Measurements from ENCODE around the gene TMEM219.

Gene TMEM219, protein sequence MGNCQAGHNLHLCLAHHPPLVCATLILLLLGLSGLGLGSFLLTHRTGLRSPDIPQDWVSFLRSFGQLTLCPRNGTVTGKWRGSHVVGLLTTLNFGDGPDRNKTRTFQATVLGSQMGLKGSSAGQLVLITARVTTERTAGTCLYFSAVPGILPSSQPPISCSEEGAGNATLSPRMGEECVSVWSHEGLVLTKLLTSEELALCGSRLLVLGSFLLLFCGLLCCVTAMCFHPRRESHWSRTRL

DNA sequence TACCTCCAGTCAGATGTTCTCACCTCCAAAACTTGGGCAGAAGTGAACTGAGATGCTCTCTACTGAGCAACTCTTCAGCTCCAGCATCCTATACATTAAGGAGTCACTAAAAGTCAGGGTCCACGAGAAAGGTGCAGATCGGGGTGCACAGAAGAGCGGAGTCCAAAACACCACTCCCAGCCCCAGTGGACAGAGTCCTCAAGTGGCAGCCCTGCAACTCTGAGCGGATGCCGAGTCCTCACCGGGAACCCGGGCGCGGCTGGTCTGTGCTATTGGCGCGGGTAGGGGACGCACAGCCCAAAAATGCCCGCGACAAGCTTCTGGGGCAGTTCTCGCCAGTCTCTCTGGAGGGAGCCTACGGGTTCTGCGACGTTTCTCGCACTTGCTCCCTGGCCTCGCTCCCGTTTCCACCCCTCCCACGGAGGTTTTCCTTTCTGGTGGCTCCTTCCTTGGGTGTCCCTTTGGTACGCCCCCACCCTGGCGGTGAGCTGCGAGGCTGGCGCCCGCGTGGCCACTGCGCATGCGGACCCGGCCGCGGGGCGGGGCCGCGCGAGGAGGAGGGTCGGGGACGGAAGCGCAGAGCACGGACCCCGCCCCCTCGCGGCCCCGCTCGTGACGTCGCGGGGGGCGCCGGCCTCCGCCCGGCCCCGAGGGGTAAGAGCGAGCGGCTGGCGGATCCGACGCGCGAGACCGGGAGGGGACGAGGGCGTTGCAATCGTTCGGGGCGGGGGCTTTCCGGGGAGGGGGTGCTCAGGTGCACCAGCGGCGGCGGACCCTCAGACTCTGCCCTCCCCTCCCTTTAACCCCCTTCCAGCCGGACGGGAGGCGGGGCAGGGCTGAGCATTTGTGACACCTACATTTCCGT is at the start of gene TMEM219:
Gene TMEM219, plus strand, starts transcription at position 601 of the 865 bp plus-strand sequence. CDS start 1,065 bp downstream, outside the sequence.
- ATAC-seq (replicated peaks) (peak; percentile 90 to 91), DNase-seq (peak; percentile 91)
- H3K27ac Mint-ChIP-seq, result peak within 1 kb of the TSS; percentile 91
- no peaks in the 10 kb centered on the region for H3K9me3 Mint-ChIP-seq
- H3K4me3 Mint-ChIP-seq, result peak within 1 kb of the TSS; percentile 84 to 91
- H3K4me1 Mint-ChIP-seq, result peaks cover 12 to 18% of the 10 kb centered on the region in 2 donors
- peaks cover 2 to 7% of the 10 kb centered on the region in 2 donors for H3K36me3 Mint-ChIP-seq
- no peaks in the 10 kb centered on the region for H3K27me3 Mint-ChIP-seq

DNA sequence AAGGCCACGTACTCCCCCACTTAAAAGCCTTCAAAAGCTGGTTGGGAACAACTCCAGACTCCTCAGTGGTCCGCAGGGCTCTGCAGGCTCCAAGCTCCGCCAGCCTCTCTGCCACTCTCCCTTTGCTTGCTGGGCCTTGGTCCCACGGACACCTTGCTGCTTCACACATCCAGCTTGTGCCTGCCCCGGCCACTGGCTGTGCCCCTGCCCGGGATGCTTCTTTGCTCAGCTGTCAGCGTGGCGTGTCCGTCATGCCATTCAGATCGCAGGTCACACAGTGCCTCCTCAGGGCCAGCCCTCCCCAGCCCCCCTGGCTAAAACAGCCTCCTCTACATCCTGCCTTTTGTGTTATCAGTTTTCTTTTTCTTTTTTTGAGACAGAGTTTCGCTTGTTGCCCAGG is 49.8 kb upstream of the TMEM219 start:
- Mint-ChIP-seq H3K27me3 (no peaks in the 10 kb centered on the region), H3K27ac (no peak overlapping the region), H3K36me3 (peaks cover 48 to 65% of the 10 kb centered on the region in 2 donors), H3K9me3 (no peaks in the 10 kb centered on the region), H3K4me3 (no peak overlapping the region), H3K4me1 (peaks cover 5 to 10% of the 10 kb centered on the region in 2 donors)
- no peak for DNase-seq
- no peak for ATAC-seq (replicated peaks)

DNA sequence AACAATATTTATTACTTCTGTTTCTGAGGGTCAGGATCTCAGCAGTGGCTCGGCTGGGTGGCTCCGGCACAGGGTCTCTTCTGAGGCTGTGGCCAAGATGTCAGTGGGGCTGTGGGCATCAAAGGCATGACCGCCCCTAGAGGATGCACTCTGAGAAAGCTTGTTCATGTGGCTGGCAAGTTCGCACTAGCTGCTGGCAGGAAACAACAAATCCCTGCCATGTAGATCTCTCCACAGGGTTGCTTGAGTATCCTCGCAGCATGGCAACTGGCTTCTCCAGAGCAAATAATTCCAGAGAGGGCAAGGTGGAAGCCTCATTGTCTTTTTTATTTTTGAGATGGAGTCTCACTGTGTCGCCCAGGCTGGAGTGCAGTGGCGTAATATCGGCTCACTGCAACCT is 48.4 kb upstream of the TMEM219 start:
- no peaks in the 10 kb centered on the region for H3K9me3 Mint-ChIP-seq
- no peak overlapping the region for H3K4me3 Mint-ChIP-seq
- H3K27ac Mint-ChIP-seq, result no peak overlapping the region
- H3K4me1 Mint-ChIP-seq, result peaks cover 4 to 10% of the 10 kb centered on the region in 2 donors
- no peak for ATAC-seq (replicated peaks)
- no peak for DNase-seq
- no peaks in the 10 kb centered on the region for H3K27me3 Mint-ChIP-seq
- peaks cover 43 to 61% of the 10 kb centered on the region in 2 donors for H3K36me3 Mint-ChIP-seq

DNA sequence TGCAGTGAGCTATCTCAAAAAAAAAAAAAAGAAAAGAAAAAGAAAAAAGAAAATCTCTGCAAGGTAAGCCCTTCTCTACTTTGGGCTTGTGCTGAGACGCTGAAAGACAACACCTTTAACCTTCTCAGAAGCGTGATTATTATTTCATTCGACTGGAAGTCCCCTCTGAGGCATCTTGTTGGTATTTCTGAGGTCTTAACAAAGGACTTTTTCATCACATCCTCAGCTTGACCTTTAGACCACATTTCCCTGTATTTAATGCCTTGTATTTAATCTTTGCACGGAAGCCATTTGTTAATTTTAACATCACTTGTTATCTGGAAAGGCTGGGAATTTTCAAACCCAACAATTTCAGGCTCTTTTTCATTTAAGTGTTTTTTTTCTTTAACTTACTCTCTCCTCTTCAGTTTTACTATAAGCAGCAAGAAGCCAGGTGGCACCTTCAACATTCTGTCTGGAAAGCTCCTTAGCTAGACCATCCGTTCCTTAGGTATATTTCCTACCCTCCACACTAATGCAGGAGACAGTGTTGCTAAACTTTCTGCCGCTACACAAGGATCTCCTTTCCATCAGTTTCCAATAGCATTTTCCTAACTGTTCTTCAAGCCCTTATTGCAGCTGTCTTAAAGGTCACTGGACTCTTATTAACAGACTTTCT is 46.2 kb upstream of the TMEM219 start:
- H3K4me1 Mint-ChIP-seq, result peaks cover 5 to 19% of the 10 kb centered on the region in 2 donors
- peak overlapping the region; percentile 56 for H3K27ac Mint-ChIP-seq
- peaks cover 53 to 64% of the 10 kb centered on the region in 2 donors for H3K36me3 Mint-ChIP-seq
- ATAC-seq (replicated peaks) (no peak), DNase-seq (no peak)
- H3K9me3 Mint-ChIP-seq, result no peaks in the 10 kb centered on the region
- no peaks in the 10 kb centered on the region for H3K27me3 Mint-ChIP-seq
- H3K4me3 Mint-ChIP-seq, result no peak overlapping the region

DNA sequence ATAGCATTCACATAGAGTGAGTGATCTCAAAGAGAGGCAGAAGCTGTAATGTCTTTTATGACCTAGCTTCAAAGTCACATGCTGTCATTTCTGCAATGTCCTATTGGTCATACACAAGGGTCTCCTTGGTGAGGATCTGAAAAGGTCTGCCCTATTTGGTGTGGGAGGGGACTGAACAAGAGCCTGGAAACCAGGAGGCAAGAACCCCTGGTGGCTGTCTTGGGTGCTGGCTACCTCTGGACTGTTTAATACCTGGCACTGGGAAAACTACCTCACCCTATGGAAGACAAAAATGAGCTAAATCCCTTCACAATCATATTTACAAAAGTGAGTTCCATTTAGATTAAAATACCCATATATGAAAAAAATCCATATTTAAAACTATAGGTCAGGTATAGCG is 44.9 kb upstream of the TMEM219 start:
- Mint-ChIP-seq H3K9me3 (no peaks in the 10 kb centered on the region), H3K27me3 (no peaks in the 10 kb centered on the region), H3K36me3 (peaks cover 56 to 62% of the 10 kb centered on the region in 2 donors), H3K27ac (no peak overlapping the region), H3K4me3 (no peak overlapping the region), H3K4me1 (peaks cover 10 to 21% of the 10 kb centered on the region in 2 donors)
- ATAC-seq (replicated peaks), result peak in 1 of 2 donors; percentile 34
- no peak for DNase-seq

DNA sequence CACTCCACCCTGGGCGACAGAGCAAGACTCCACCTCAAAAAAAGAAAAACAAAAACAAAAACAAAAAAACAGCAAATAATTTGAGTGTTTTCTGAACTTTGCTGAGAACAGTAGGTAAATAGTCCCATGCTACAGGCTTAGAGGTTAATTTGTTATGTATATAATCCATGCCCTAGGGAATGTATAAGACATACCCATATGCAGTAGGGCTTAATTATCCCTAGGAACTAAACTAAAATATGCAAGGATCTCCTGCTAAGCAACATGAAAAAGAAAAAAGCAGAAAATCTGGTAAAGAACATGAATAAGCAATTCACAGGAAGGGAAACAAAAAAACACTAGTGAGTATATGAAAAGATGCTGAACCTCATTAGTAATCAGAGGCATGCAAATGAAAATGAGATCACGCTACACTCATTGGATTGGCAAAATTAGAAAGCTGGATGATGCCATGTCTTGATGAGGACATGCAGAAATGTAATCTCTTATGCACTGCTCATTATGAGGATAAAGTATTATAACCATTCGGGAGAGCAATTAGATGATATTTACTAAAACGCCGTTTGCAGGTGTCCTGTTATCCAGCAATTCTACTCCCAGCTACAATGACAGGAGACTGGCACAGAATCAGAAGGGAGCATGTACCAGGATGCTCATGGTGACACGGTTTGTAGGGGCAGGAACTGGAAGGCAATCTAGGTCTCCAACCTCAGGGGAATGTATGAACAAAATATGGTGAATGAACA is 41.4 kb upstream of the TMEM219 start:
- ATAC-seq (replicated peaks) (no peak), DNase-seq (no peak)
- Mint-ChIP-seq H3K27me3 (no peaks in the 10 kb centered on the region), H3K4me3 (no peak overlapping the region), H3K4me1 (peaks cover 14 to 50% of the 10 kb centered on the region in 2 donors), H3K36me3 (peaks cover 38 to 51% of the 10 kb centered on the region in 2 donors), H3K9me3 (no peaks in the 10 kb centered on the region), H3K27ac (peak overlapping the region; percentile 67)

DNA sequence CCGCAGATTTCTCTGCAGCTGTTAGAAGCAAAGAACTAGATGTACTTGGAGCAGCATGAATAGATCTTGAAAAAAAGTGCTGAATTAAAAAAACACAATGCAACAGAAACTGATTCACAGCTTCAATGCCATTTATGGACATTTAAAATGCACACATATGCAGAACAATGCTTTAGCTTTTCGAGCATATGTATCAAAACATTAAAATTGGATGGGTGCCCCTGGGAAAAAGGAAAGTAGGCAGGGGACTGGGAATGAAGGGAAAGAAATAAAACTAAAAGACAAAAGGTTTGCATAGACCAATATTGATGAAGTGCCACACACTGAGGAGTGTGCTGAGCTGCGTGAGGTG is 40.9 kb upstream of the TMEM219 start:
- H3K27me3 Mint-ChIP-seq, result no peaks in the 10 kb centered on the region
- no peak overlapping the region for H3K4me3 Mint-ChIP-seq
- H3K36me3 Mint-ChIP-seq, result peaks cover 35 to 48% of the 10 kb centered on the region in 2 donors
- DNase-seq, result no peak
- no peak for ATAC-seq (replicated peaks)
- no peak overlapping the region for H3K27ac Mint-ChIP-seq
- peaks cover 14 to 46% of the 10 kb centered on the region in 2 donors for H3K4me1 Mint-ChIP-seq
- no peaks in the 10 kb centered on the region for H3K9me3 Mint-ChIP-seq

DNA sequence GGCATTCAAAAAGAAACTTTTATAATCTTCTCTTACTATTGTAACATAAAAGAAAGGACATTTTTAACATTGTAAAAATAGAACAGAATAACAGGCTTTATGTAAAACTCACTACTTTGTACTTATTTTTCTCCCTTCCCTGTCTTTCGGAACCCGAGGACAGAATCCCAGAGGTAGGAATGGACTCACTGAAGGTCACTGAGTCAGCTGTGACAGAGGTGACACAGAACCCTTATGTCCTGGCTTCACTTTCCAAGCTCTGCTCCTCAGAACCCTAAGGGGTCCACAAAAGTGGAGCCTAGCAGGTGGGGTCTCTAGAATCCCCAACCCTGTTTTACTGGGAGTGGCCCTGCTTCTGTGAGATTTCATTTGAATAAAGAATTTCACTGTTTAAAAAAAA is 39.6 kb upstream of the TMEM219 start:
- H3K4me3 Mint-ChIP-seq, result no peak overlapping the region
- H3K27me3 Mint-ChIP-seq, result no peaks in the 10 kb centered on the region
- no peaks in the 10 kb centered on the region for H3K9me3 Mint-ChIP-seq
- ATAC-seq (replicated peaks) (no peak), DNase-seq (no peak)
- no peak overlapping the region for H3K27ac Mint-ChIP-seq
- H3K4me1 Mint-ChIP-seq, result peaks cover 24 to 55% of the 10 kb centered on the region in 2 donors
- peaks cover 24 to 38% of the 10 kb centered on the region in 2 donors for H3K36me3 Mint-ChIP-seq

DNA sequence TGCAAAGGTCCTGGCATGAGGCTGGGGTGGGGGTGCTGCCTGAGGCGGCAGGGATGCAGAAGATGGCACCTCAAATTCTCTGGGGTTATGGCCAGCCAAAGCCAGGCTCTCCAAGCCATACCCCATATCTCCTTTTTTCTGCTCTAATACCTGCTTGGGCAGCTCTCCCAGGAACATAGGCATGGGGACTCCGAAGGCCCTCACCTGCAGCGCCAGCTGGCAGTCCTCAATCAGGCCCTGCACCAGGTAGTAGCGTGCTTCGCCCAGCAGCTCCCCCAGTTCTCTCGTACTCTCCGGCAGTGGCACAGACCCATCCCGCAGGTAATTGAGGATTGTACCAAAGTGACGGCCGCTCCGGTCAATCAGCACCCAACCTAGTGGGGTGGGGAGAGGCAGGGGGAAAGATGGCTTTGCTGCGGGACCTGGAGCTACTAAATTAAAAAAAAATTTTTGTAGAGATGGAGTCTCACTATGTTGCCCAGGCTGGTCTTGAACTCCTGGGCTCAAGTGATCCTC is 38.8 kb upstream of the TMEM219 start:
- H3K27me3 Mint-ChIP-seq, result no peaks in the 10 kb centered on the region
- ATAC-seq (replicated peaks) (no peak), DNase-seq (no peak)
- H3K36me3 Mint-ChIP-seq, result peaks cover 24 to 34% of the 10 kb centered on the region in 2 donors
- H3K4me1 Mint-ChIP-seq, result peaks cover 29 to 60% of the 10 kb centered on the region in 2 donors
- H3K9me3 Mint-ChIP-seq, result no peaks in the 10 kb centered on the region
- no peak overlapping the region for H3K4me3 Mint-ChIP-seq
- H3K27ac Mint-ChIP-seq, result no peak overlapping the region

DNA sequence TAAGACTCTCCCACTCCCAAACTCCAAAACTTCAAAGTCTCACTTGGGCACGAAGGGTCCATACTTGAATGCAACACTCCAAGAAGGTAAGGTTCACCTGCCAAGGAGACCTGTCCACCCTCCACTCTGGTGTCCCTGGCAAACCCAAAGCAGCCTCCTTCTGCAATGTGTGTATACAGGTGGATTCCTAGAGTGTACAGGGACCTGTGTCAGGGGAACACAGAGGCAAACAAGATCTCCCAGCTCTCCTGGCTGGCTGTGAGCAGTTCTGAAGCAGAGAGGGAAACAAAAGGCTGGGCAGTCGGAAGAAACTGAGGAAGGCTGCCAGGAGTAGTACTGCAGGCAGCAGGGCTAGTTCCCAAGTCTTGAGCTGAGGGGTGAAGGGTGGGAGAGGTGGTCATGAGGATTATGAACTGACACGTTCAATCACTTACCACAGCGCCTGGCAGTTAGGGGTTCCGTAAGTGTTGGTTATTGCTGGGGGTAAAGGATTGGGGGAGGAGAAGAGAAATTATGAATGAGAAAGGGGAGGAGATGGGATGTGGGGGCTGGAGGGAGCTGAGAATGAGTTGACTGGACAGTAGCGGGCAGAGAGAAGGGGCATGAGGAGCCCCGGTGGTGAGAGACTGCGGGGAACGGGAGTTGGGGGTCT is 36.6 kb upstream of the TMEM219 start:
- Mint-ChIP-seq H3K4me3 (peak overlapping the region; percentile 89 to 92), H3K27ac (peak overlapping the region; percentile 93), H3K36me3 (peaks cover 20 to 29% of the 10 kb centered on the region in 2 donors), H3K27me3 (no peaks in the 10 kb centered on the region), H3K9me3 (no peaks in the 10 kb centered on the region), H3K4me1 (peaks cover 30 to 55% of the 10 kb centered on the region in 2 donors)
- DNase-seq (no peak), ATAC-seq (replicated peaks) (peak; percentile 5 to 10)

DNA sequence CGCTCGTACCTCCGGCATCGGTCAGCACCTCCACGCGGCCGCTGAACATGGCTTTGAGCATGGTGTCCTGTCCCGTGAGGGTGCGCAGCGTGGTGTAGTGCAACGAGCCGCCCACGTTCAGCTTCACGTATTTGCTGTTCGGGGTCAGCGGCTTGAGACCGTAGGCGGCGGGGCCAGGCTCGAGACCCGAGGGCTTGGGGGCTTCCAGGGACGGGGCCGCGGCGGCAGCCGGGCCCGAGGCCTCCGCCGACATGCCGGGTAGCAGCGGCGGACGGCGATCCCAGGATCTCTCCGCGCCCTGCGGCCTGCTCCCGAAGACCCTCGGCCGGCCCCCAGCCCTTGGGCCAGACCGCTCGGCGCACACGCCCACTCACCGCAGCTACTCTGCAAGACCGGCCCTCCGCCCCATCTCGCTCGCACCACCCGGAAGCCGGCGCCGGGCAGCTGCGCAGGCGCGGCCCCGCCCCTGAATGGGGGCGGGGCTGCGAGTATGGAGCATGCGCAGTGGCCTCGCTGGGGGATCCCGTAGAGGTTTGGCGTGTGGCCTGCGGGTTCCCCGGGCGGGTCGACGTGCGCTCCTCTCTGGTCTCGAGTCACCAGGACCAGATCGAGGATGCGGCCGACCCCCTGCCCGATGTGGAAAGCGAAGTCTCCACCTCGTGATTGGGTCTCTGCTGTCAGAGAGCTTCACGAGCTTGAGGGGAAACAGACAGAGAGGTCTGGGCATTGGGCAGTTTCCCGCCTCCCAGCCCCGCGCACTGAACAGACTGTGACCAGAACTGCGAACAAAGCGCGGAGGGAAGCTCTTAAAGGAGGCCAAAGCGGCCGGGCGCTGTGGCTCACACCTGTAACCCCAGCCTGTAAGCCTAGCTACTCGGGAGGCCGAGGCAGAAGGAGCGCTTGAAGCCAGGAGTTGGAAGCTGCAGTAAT is 35.8 kb upstream of the TMEM219 start, which contains the start of gene KCTD13:
Gene KCTD13, minus strand, starts transcription at position 446 of the 930 bp plus-strand sequence. Its CDS starts 193 bp downstream, at position 253.
- DNase-seq (peak; percentile 93), ATAC-seq (replicated peaks) (peak; percentile 90 to 92)
- peak within 1 kb of the TSS; percentile 89 to 92 for H3K4me3 Mint-ChIP-seq
- H3K9me3 Mint-ChIP-seq, result no peaks in the 10 kb centered on the region
- H3K27me3 Mint-ChIP-seq, result no peaks in the 10 kb centered on the region
- H3K36me3 Mint-ChIP-seq, result peaks cover 12 to 21% of the 10 kb centered on the region in 2 donors
- peak within 1 kb of the TSS; percentile 99 for H3K27ac Mint-ChIP-seq
- peaks cover 23 to 47% of the 10 kb centered on the region in 2 donors for H3K4me1 Mint-ChIP-seq

DNA sequence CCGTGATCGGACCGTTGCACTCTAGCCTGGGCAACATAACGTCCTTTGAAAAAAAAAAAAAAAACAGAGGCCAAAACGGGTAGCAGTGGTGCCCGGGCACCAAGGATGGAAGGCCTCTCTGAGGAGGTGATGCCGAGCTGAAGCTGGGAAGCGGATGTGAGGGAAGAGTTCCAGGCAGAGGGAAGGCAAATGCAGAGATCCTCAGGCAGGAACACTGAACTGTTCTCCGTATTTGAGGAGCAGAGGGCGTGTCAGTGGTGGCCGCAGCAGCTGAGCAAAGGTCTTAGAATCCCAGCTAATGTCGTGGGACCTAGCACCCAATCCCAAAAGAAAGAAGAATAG is 35.2 kb upstream of the TMEM219 start:
- H3K27ac Mint-ChIP-seq, result peak overlapping the region; percentile 99
- H3K9me3 Mint-ChIP-seq, result no peaks in the 10 kb centered on the region
- H3K27me3 Mint-ChIP-seq, result no peaks in the 10 kb centered on the region
- DNase-seq (no peak), ATAC-seq (replicated peaks) (no peak)
- peak overlapping the region; percentile 89 to 92 for H3K4me3 Mint-ChIP-seq
- H3K4me1 Mint-ChIP-seq, result peaks cover 22 to 44% of the 10 kb centered on the region in 2 donors
- H3K36me3 Mint-ChIP-seq, result peaks cover 8 to 18% of the 10 kb centered on the region in 2 donors

Data from stimulated activated naive B cell treated with anti-CD40 and anti-IgM and Interleukin-4, amounts not matched to agents 10 μg/mL and 1 μg/mL and 100 μg/mL, for 72 hours (primary cell).